Stimulated activated naive CD8-positive, alpha-beta T cell treated with anti-CD3 and anti-CD28 coated beads, Interleukin-15, Interleukin-2, amounts not matched to agents 100 U/mL and 50 U/mL, for 24 hours (primary cell): ENCODE measurements around the gene UAP1.

ENCODE experiments used
- ATAC-seq: fragments of 150-1000 bp; cut with Tn5 transposase; one replicate; pipeline ENCODE4 v1.10.0; 2021
- DNase-seq: peaks from one replicate; pipeline ENCODE4 v3.0.0; 2021

The UAP1 gene

GRCh38 chr1:162561616-162562469, at the start of gene UAP1:
TSS of gene UAP1 (plus strand) at chr1:162561722. CDS start at chr1:162566069, 4,347 bp downstream.
- DNase-seq (no peak), ATAC-seq (peak; percentile 33)

- DNase-seq (no peak), ATAC-seq (no peak)
Observed at GRCh38 chr1:162527314-162527713, 34.2 kb upstream of the UAP1 start.

GRCh38 chr1:162530307-162530987, 31.1 kb upstream of the UAP1 start:
- no peak for ATAC-seq
- DNase-seq: no peak

GRCh38 chr1:162530988-162531319, 30.6 kb upstream of the UAP1 start:
- DNase-seq: no peak
- no peak for ATAC-seq

- no peak for DNase-seq
- ATAC-seq: no peak
Observed at GRCh38 chr1:162535501-162535900, 26.0 kb upstream of the UAP1 start.

GRCh38 chr1:162536511-162536910, 25.0 kb upstream of the UAP1 start:
- DNase-seq: no peak
- ATAC-seq: no peak

GRCh38 chr1:162537216-162537615, 24.3 kb upstream of the UAP1 start:
- DNase-seq: no peak
- ATAC-seq: no peak

GRCh38 chr1:162538815-162539431, 22.6 kb upstream of the UAP1 start:
- DNase-seq (no peak), ATAC-seq (no peak)

GRCh38 chr1:162541619-162542141, 19.8 kb upstream of the UAP1 start:
- no peak for ATAC-seq
- DNase-seq: no peak

GRCh38 chr1:162543228-162543627, 18.3 kb upstream of the UAP1 start:
- no peak for DNase-seq
- no peak for ATAC-seq

- no peak for ATAC-seq
- no peak for DNase-seq
Observed at GRCh38 chr1:162548170-162548569, 13.4 kb upstream of the UAP1 start.

GRCh38 chr1:162549001-162549400, 12.5 kb upstream of the UAP1 start:
- no peak for DNase-seq
- ATAC-seq: no peak

- ATAC-seq (no peak), DNase-seq (no peak)
Observed at GRCh38 chr1:162550925-162551324, 10.6 kb upstream of the UAP1 start.

- DNase-seq: no peak
- no peak for ATAC-seq
Observed at GRCh38 chr1:162551969-162552683, 9.4 kb upstream of the UAP1 start.

- ATAC-seq (no peak), DNase-seq (no peak)
Observed at GRCh38 chr1:162552684-162553252, 8.8 kb upstream of the UAP1 start.

- DNase-seq (no peak), ATAC-seq (no peak)
Observed at GRCh38 chr1:162554258-162554657, 7.3 kb upstream of the UAP1 start.

- ATAC-seq: no peak
- DNase-seq: no peak
Observed at GRCh38 chr1:162557536-162557935, 4.0 kb upstream of the UAP1 start.

GRCh38 chr1:162560303-162561036, 1.1 kb upstream of the UAP1 start:
- ATAC-seq (no peak), DNase-seq (no peak)

GRCh38 chr1:162561037-162561615, 396 bp upstream of the UAP1 start:
- DNase-seq: peak; percentile 99
- peak; percentile 98 for ATAC-seq

- DNase-seq: no peak
- no peak for ATAC-seq
Observed at GRCh38 chr1:162562470-162562828, 927 bp downstream of the UAP1 start.

GRCh38 chr1:162564762-162565218, 3.3 kb downstream of the UAP1 start:
- DNase-seq (no peak), ATAC-seq (no peak)
